Psoas muscle (tissue), 8 donors: ENCODE results near the gene WDR6. TPM values are rescaled to one million over a fixed set of nuclear protein-coding genes. Genes with fewer than 3 reads are reported as not detected.

Source experiments
- ATAC-seq, 4 donors: fragments of 200-7000 bp; cut with Tn5 transposase; one replicate each; pipeline ENCODE4 v1.9.1; 2020; ENCODE audit warnings: moderate library complexity in 3 of 4, mild to moderate bottlenecking in 2 of 4
- DNase-seq, 2 donors: peaks; one replicate each; pipeline ENCODE4 v3.0.0-alpha.2; 2020
- H3K27ac ChIP-seq: fragments of 200-600 bp; one replicate; pipeline ENCODE4 v1.8.0; 2022
- H3K27me3 ChIP-seq, 3 donors: fragments of 200-600 bp in 1 of 3; one replicate each; pipeline versions ENCODE4 v1.6.1 to v1.8.0; 2013 to 2022; ENCODE audit warnings: low read length in 2 of 3, mild to moderate bottlenecking in 2 of 3, moderate library complexity in 1 of 3; ENCODE audit not compliant: insufficient read depth in 3 of 3
- H3K36me3 ChIP-seq, 2 donors: fragments of 200-600 bp in 1 of 2; one replicate each; pipeline versions ENCODE4 v1.6.1 to v1.8.0; 2013 to 2022; ENCODE audit warnings: low read depth in 1 of 2, mild to moderate bottlenecking in 1 of 2, moderate library complexity in 1 of 2; ENCODE audit not compliant: insufficient read depth in 1 of 2
- H3K4me1 ChIP-seq: fragments of 200-600 bp; one replicate; pipeline ENCODE4 v1.8.0; 2022
- H3K4me3 ChIP-seq: fragments of 200-600 bp; one replicate; pipeline ENCODE4 v1.8.0; 2022; ENCODE audit warnings: mild to moderate bottlenecking
- H3K9me3 ChIP-seq: fragments of 200-600 bp; one replicate; pipeline ENCODE4 v1.8.0; 2022
- CTCF ChIP-seq: fragments of 200-600 bp; IDR thresholded peaks from one replicate; pipeline ENCODE4 v1.8.0; 2022; ENCODE audit warnings: antibody characterized with exemption
- WGBS, 3 donors: extraction: QIAGEN DNeasy Blood & Tissue Kit; methylation state at CpG; one replicate each; pipeline versions ENCODE4 v1.1.6 to v1.1.7; 2013; 5-methylcytosine and 5-hydroxymethylcytosine counted together
- intact Hi-C, 2 donors: fragments of 100-400 bp; cut with DNase I; formaldehyde crosslinking; loops; one replicate each; pipeline versions ENCODE4 v1.11.0 to v1.14.2; 2022
- polyA plus RNA-seq, 3 donors: library from polyadenylated mRNA; stranded (reverse); fragments of 200-250 nt; gene quantifications; one replicate each; pipeline ENCODE4 v1.2.3, GENCODE V29; 2013
- total RNA-seq, 4 donors: library from RNA; stranded (reverse); fragmentation: NEBNext Ultra II Directional in 2 of 4; extraction: Animal tissue kit (Norgen Biotek cat#: 25700) in 2 of 4; gene quantifications; one replicate each; pipeline versions ENCODE4 v1.2.1 to v1.2.4, GENCODE V29; 2021 to 2023
- donor health status: healthy with polysubstance abuse.
- donor health status: DM: no; HTN: no; CAD: no; lungs with moderate emphysema.
- donor health status: Bipolar disorder and iron deficiency.
- donor health status: healthy.
- donor health status: DM: yes; HTN: yes; CAD: no.
- donor health status: DM: no; HTN: no; CAD: no.
- donor health status: DM: no; HTN: no; CAD: no.
- donor health status: DM: yes; HTN: yes; CAD: no.

Gene WDR6
- total and polyA plus RNA-seq, 7 donors, result 30.5 to 65.7 (median 55.1) TPM

DNA sequence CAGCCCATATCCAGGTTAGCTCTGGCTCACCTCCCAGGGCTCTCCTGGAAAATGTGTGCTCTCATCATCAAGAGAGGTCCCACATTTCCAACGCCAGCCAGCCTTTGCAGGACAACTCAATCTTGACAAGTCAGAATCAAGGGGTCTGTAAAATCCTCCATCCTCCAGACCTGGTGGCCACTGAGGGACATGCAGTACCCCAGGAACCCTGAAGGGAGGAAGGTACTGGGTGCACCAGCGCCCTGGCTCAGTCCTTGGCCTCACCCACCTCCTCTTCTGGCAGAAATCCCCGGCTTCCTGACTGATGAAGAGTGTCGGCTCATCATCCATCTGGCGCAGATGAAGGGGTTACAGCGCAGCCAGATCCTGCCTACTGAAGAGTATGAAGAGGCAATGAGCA, 6.0 kb upstream of the WDR6 start:
- no peak for TF ChIP-seq CTCF
- Histone ChIP-seq H3K4me1 (peaks cover 3% of the 10 kb centered on the region), H3K27ac (no peak overlapping the region), H3K36me3 (peaks cover 2 to 9% of the 10 kb centered on the region in 2 donors), H3K4me3 (no peak overlapping the region), H3K9me3 (no peaks in the 10 kb centered on the region), H3K27me3 (no peaks in the 10 kb centered on the region)
- ATAC-seq, result no peak
- intact Hi-C loops, result no loop called here
- no peak for DNase-seq
- 79 to 91% (median 80%) methylated on average over 6 of the region's 6 CpGs for WGBS, 3 donors

DNA sequence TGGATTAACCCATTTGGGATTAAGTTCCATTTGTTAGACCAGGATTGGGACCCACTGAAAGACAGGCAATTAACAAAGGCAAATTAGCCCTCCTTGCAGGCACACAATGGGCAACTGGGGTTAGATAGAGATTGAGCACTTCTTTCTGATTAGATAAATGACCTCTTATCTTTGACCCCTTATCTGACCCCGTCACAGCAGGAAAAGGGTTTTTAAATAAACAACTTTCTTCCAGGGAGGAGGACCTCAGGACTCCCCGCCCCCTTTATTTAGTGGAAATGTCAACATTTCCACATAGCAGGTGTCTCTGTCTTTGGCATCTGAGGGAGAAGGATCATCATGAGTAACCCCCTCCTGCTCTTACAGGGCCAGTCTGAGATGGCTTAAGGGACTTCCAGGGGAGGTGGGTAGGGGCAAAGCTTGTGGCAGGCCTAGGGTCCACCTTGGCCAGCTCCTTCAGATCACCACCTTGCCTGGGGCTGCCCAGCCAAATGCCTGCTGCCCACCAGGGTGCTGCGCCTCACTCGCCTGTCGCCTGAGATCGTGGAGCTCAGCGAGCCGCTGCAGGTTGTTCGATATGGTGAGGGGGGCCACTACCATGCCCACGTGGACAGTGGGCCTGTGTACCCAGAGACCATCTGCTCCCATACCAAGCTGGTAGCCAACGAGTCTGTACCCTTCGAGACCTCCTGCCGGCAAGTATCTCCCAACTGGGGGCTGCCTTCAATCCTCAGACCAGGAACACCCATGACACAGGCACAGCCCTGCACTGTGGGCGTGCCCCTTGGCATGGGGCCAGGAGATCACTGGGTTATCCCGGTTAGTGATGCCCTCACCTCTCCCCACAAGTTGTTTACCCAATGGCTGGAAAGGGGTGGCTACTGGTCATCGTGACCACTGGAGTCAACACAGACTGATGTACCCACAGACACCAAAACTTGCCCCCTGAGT, 2.6 kb upstream of the WDR6 start:
- intact Hi-C loops, result no loop called here
- DNase-seq (no peak), ATAC-seq (no peak)
- H3K4me1 ChIP-seq, result peaks cover 17% of the 10 kb centered on the region
- H3K9me3 ChIP-seq, result no peaks in the 10 kb centered on the region
- TF ChIP-seq CTCF, result no peak
- 85 to 89% (median 89%) methylated on average over 16 of the region's 16 CpGs for WGBS, 3 donors
- H3K36me3 ChIP-seq, result peaks cover 0 to 3% of the 10 kb centered on the region in 2 donors
- no peak overlapping the region for H3K4me3 ChIP-seq
- no peaks in the 10 kb centered on the region for H3K27me3 ChIP-seq
- no peak overlapping the region for H3K27ac ChIP-seq

DNA sequence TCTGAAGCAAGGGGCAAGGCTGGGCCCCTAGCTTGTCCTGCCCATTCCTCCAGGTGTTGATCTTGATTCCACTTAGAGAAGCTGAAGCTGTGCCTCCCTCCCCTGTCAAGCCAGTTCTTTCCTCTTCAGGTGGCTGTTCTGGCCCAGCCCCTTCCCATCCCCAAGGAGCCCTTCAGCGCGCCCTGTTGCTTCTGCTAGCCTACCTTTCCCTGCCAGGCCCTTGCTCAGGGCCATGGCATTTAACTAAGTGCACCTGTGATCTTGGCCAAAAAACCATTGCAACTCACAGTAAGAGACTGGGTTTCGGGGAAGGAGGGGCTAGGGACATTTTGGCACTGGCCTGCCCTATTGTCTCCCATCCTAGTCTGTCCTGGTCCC, 1.9 kb upstream of the WDR6 start:
- no peak for DNase-seq
- H3K36me3 ChIP-seq, result peaks cover 0 to 3% of the 10 kb centered on the region in 2 donors
- intact Hi-C loops, result no loop called here

GRCh38 chr3:49005998-49006397, 1.2 kb upstream of the WDR6 start:
- 87 to 95% (median 93%) methylated on average over 5 of the region's 5 CpGs for WGBS, 3 donors

More for the DNA sequence above, 1.9 kb upstream of the WDR6 start:
- Histone ChIP-seq H3K4me3 (no peak overlapping the region), H3K27me3 (no peaks in the 10 kb centered on the region), H3K9me3 (no peaks in the 10 kb centered on the region), H3K27ac (peak overlapping the region; percentile 16), H3K4me1 (peaks cover 17% of the 10 kb centered on the region)
- no peak for ATAC-seq
- 96 to 100% (median 97%) methylated on average over 3 of the region's 3 CpGs for WGBS, 3 donors
- TF ChIP-seq CTCF, result no peak

More at GRCh38 chr3:49005998-49006397, 1.2 kb upstream of the WDR6 start:
- no peak for TF ChIP-seq CTCF
- H3K4me1 ChIP-seq, result peaks cover 17% of the 10 kb centered on the region
- ATAC-seq (no peak), DNase-seq (no peak)
- no peaks in the 10 kb centered on the region for H3K9me3 ChIP-seq
- peak overlapping the region; percentile 95 for H3K27ac ChIP-seq
- peak overlapping the region; percentile 87 for H3K4me3 ChIP-seq
- intact Hi-C loops, result no loop called here
- H3K27me3 ChIP-seq, result no peaks in the 10 kb centered on the region
- peaks cover 0 to 3% of the 10 kb centered on the region in 2 donors for H3K36me3 ChIP-seq
